Erythroblast (primary cell): ENCODE results near the gene ZNF592.

Experiments used
- GATA1 ChIP-seq: IDR thresholded peaks from 2 replicates; pipeline ENCODE4 v1.6.1; 2011; ENCODE audit warnings: low read depth, mild to moderate bottlenecking, control low read depth, low read length, moderate library complexity
- POLR2A ChIP-seq: IDR thresholded peaks from 2 replicates; pipeline ENCODE4 v1.6.1; 2011; ENCODE audit warnings: mild to moderate bottlenecking, low read length

DNA sequence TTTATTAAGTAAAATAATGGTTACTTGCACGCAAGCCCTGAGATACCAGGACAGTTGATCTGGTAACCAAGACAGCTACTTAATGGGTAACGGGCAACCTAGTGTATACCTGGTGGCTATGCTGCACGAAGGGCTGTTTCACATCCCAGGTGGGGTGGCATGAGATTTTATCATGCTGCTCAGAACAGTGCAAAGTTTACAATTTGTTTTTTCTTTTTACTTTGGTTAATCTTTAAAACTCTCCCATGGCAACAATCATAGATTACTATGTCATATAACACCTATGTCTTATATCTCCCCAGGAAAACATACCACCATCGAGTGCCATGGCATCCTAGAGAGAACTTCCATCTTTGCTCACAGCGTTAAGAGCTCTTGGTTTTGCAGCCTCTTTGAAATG, 103.8 kb downstream of the ZNF592 start:
- TF ChIP-seq POLR2A (no peak), GATA1 (no peak)
